CD14-positive monocyte (primary cell): Measurements from ENCODE around the gene CUBN. TPM values are rescaled to one million over a fixed set of nuclear protein-coding genes. Genes with fewer than 3 reads are reported as not detected.

Experiments
- DNase-seq, 3 donors: peaks; one replicate each; pipeline ENCODE4 v3.0.0-alpha.2; 2011 to 2022
- H2AFZ ChIP-seq: 2 replicates; pipeline ENCODE4 v1.6.0; 2012; ENCODE audit warnings: mild to moderate bottlenecking, low read depth, low read length, inconsistent platforms; ENCODE audit not compliant: insufficient read depth, poor library complexity, severe bottlenecking
- H3K27ac ChIP-seq, 2 donors: 1 replicate in 1 of 2; 2 replicates in 1 of 2; pipeline ENCODE4 v1.5.1; 2012 to 2013; ENCODE audit warnings: low read length in 2 of 2, control low read depth in 1 of 2, inconsistent platforms in 1 of 2, low read depth in 1 of 2, mild to moderate bottlenecking in 1 of 2
- H3K27me3 ChIP-seq, 2 donors: one replicate each; pipeline versions ENCODE4 v1.6.0 to v1.6.1; 2011 to 2013; ENCODE audit warnings: low read length in 2 of 2; ENCODE audit not compliant: control insufficient read depth in 2 of 2, insufficient read depth in 2 of 2
- H3K36me3 ChIP-seq, 2 donors: replicated peaks in 1 of 2; 1 replicate in 1 of 2; 2 replicates in 1 of 2; pipeline versions ENCODE4 v1.5.1 to v1.6.1; 2012 to 2013; ENCODE audit warnings: low read length in 2 of 2, control low read depth in 1 of 2, inconsistent platforms in 1 of 2, mild to moderate bottlenecking in 1 of 2; ENCODE audit not compliant: insufficient read depth in 2 of 2, control insufficient read depth in 1 of 2
- H3K4me1 ChIP-seq, 2 donors: 1 replicate in 1 of 2; 2 replicates in 1 of 2; pipeline versions ENCODE4 v1.5.1 to v1.6.1; 2012 to 2013; ENCODE audit warnings: low read length in 2 of 2, control low read depth in 1 of 2, inconsistent platforms in 1 of 2, mild to moderate bottlenecking in 1 of 2, moderate library complexity in 1 of 2; ENCODE audit not compliant: insufficient read depth in 2 of 2, control insufficient read depth in 1 of 2
- H3K4me2 ChIP-seq: replicated peaks from 2 replicates; pipeline ENCODE3; 2012; ENCODE audit warnings: low read length, moderate library complexity, mild to moderate bottlenecking; ENCODE audit not compliant: poor library complexity, severe bottlenecking; ENCODE audit errors: extremely low read depth
- H3K4me3 ChIP-seq, 3 experiments: fragments of 200-600 bp in 1 of 3; sonication (generic) in 1 of 3; replicated peaks in 1 of 3; 1 replicate in 2 of 3; 2 replicates in 1 of 3; pipeline ENCODE4 v1.5.1; 2011 to 2013; ENCODE audit warnings: low read length in 3 of 3, mild to moderate bottlenecking in 3 of 3, control low read depth in 2 of 3, low read depth in 2 of 3, inconsistent platforms in 1 of 3, moderate library complexity in 1 of 3
- H3K79me2 ChIP-seq: 2 replicates; pipeline ENCODE4 v1.6.0; 2012; ENCODE audit warnings: mild to moderate bottlenecking, control low read depth, inconsistent platforms, low read length, moderate library complexity; ENCODE audit not compliant: insufficient read depth
- H3K9ac ChIP-seq: 2 replicates; pipeline ENCODE4 v1.6.0; 2017; ENCODE audit warnings: low read length, mild to moderate bottlenecking; ENCODE audit not compliant: insufficient read depth, poor library complexity, severe bottlenecking
- H3K9me3 ChIP-seq, 2 donors: replicated peaks in 1 of 2; 1 replicate in 1 of 2; 2 replicates in 1 of 2; pipeline versions ENCODE4 v1.5.1 to v1.6.1; 2012 to 2013; ENCODE audit warnings: low read length in 2 of 2, control low read depth in 1 of 2; ENCODE audit not compliant: control insufficient read depth in 1 of 2, insufficient read depth in 1 of 2
- H4K20me1 ChIP-seq: 2 replicates; pipeline ENCODE4 v1.6.0; 2012; ENCODE audit warnings: mild to moderate bottlenecking, low read length, control low read depth, moderate library complexity; ENCODE audit not compliant: insufficient read depth
- H3K27ac Mint-ChIP-seq, 7 donors: one replicate each; pipeline ENCODE4 v1.8.0; 2020; ENCODE audit warnings: mild to moderate bottlenecking in 7 of 7, mixed read lengths in 7 of 7, moderate library complexity in 6 of 7, inconsistent platforms in 2 of 7
- H3K27me3 Mint-ChIP-seq, 3 donors: one replicate each; pipeline ENCODE4 v1.8.0; 2021 to 2022; ENCODE audit warnings: low read depth in 3 of 3, mild to moderate bottlenecking in 3 of 3, mixed read lengths in 3 of 3, moderate library complexity in 3 of 3, inconsistent platforms in 1 of 3
- H3K36me3 Mint-ChIP-seq, 2 donors: one replicate each; pipeline ENCODE4 v1.8.0; 2020; ENCODE audit warnings: mixed read lengths in 2 of 2, inconsistent platforms in 1 of 2, mild to moderate bottlenecking in 1 of 2
- H3K4me1 Mint-ChIP-seq: one replicate; pipeline ENCODE4 v1.8.0; 2020; ENCODE audit warnings: mild to moderate bottlenecking, mixed read lengths
- H3K4me3 Mint-ChIP-seq, 2 donors: one replicate each; pipeline ENCODE4 v1.8.0; 2020; ENCODE audit warnings: mild to moderate bottlenecking in 2 of 2, mixed read lengths in 2 of 2, moderate library complexity in 1 of 2
- H3K9me3 Mint-ChIP-seq, 7 donors: one replicate each; pipeline ENCODE4 v1.8.0; 2020 to 2022; ENCODE audit warnings: mixed read lengths in 7 of 7, mild to moderate bottlenecking in 6 of 7, moderate library complexity in 6 of 7, inconsistent platforms in 2 of 7
- CTCF ChIP-seq: fragments of 200-600 bp; IDR thresholded peaks from one replicate; pipeline ENCODE4 v1.8.0; 2022; ENCODE audit warnings: antibody characterized with exemption, mild to moderate bottlenecking
- WGBS: methylation state at CpG from one replicate; pipeline ENCODE4 v1.1.5; 2013; ENCODE audit warnings: missing lambda C conversion rate; ENCODE audit not compliant: insufficient coverage; 5-methylcytosine and 5-hydroxymethylcytosine counted together
- intact Hi-C, 2 donors: fragments of 100-400 bp; cut with micrococcal nuclease; formaldehyde crosslinking; loops; one replicate each; pipeline versions ENCODE4 v1.15.0 to v1.15.1; 2023
- polyA plus RNA-seq, 3 donors: library from polyadenylated mRNA; depleted of rRNA in 1 of 3; unstranded in 2 of 3; stranded (reverse) in 1 of 3; fragments of 300-500 nt in 2 of 3; fragments of >200 nt in 1 of 3; fragmentation: Illumina TruSeq in 2 of 3; gene quantifications; 1 replicate in 2 of 3; 2 replicates in 1 of 3; pipeline ENCODE4 v1.2.3, GENCODE V29; 2012 to 2021

Gene CUBN
- polyA plus RNA-seq, 3 donors, result 0.95 TPM; not detected in 2

DNA sequence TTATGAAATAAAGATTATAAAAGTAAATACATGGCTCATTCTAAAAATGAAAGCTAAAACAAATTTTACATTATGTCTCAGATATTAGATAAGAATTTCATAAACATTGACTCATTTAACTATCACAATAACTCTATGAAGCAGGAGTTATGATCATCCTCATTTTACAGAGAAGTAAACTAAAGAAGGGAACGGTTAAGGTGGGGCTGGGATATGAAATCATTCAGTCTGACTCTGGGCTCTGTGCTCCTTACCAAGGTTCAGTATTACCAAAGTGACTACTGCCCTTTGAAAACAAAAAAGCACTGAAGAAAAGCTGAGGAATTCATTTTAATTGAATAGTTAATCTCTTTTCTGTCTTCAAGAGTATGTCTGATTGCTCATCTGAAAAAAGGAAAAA, 22.1 kb upstream of the CUBN start:
- WGBS, result no CpG with 5 or more reads among the region's 1 CpG
- intact Hi-C loops, result no loop called here
- no peaks in the 10 kb centered on the region for H3K36me3 ChIP-seq
- Mint-ChIP-seq H3K9me3 (no peaks in the 10 kb centered on the region), H3K27me3 (no peaks in the 10 kb centered on the region), H3K27ac (no peak overlapping the region), H3K4me3 (no peak overlapping the region), H3K4me1 (peaks cover 3% of the 10 kb centered on the region), H3K36me3 (peaks cover 0 to 23% of the 10 kb centered on the region in 2 donors)
- H4K20me1 ChIP-seq, result no peaks in the 10 kb centered on the region
- H2AFZ ChIP-seq, result no peak overlapping the region
- H3K27me3 ChIP-seq, result no peaks in the 10 kb centered on the region
- H3K9ac ChIP-seq, result no peak overlapping the region
- H3K4me3 ChIP-seq, result no peak overlapping the region
- no peak for DNase-seq
- H3K4me2 ChIP-seq, result no peak overlapping the region
- no peak overlapping the region for H3K27ac ChIP-seq
- TF ChIP-seq CTCF, result no peak
- H3K9me3 ChIP-seq, result no peaks in the 10 kb centered on the region
- no peaks in the 10 kb centered on the region for H3K79me2 ChIP-seq
- no peaks in the 10 kb centered on the region for H3K4me1 ChIP-seq

DNA sequence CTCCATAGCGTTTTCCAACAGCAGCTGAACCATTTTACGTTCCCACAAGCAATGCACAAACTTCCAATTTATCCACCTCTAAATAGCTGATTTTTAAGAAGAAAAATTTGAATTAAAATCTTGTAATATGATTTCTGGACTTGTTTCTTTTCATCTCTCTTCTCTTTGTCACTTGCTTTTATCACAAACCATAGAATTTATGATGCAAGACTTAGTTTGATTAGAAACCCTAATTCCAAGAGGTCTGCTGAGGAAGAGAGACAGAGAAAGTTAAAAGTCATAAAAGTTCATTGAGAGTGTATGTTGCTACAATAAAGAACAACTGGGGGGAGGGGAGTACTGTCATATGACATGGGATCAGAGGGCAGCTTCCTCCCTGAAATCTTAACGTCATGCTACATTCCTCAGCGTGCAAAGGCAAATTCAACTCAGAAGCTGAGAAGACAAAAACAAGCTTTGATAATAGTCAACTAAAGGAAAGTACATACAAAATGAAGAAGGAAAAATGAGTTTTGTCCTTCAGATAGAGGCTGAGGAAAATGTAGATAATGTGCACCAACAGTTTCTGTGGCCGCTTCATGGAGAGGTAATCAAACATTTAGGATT, 18.4 kb upstream of the CUBN start:
- Histone ChIP-seq H3K79me2 (no peaks in the 10 kb centered on the region), H3K9ac (no peak overlapping the region), H3K4me2 (no peak overlapping the region), H2AFZ (no peak overlapping the region), H3K27ac (no peak overlapping the region), H3K9me3 (no peaks in the 10 kb centered on the region), H3K36me3 (no peaks in the 10 kb centered on the region), H3K4me3 (no peak overlapping the region), H3K27me3 (no peaks in the 10 kb centered on the region), H3K4me1 (no peaks in the 10 kb centered on the region), H4K20me1 (no peaks in the 10 kb centered on the region)
- H3K27me3 Mint-ChIP-seq, result no peaks in the 10 kb centered on the region
- TF ChIP-seq CTCF, result no peak
- H3K9me3 Mint-ChIP-seq, result no peaks in the 10 kb centered on the region
- no peak overlapping the region for H3K27ac Mint-ChIP-seq
- DNase-seq, result peak in 2 of 3 donors; percentile 5 to 16
- peaks cover 0 to 19% of the 10 kb centered on the region in 2 donors for H3K36me3 Mint-ChIP-seq
- intact Hi-C loops, result no loop called here
- no peak overlapping the region for H3K4me3 Mint-ChIP-seq
- WGBS, result no CpG with 5 or more reads among the region's 5 CpGs
- H3K4me1 Mint-ChIP-seq, result peaks cover 3% of the 10 kb centered on the region
